ENCODE results near the gene SUCLA2. TPM values are rescaled to one million over a fixed set of nuclear protein-coding genes. Genes with fewer than 3 reads are reported as not detected.

The SUCLA2 gene
- total RNA-seq, 1 experiment from 2014 or later = 80.8 TPM

GRCh38 chr13:47932950-47933923, 67.8 kb downstream of the SUCLA2 start:
- H3K27me3 ChIP-seq (replicated peaks; ENCODE audit: control insufficient read depth, insufficient read depth, low read length) = no peaks in the 10 kb centered on the region
- intact Hi-C loops (cut with micrococcal nuclease; ENCODE audit: unreplicated experiment) = loop anchor here (5.0 kb wide), 1 partner anchor 136 kb away; no protein-coding TSS in a partner anchor
- POLR2A ChIA-PET = no interaction called here
- H3K4me3 ChIP-seq (ENCODE audit: low read depth, low read length) = no peak overlapping the region
- Mint-ChIP-seq H3K9me3 (ENCODE audit: unreplicated experiment) (no peaks in the 10 kb centered on the region), H3K27ac (ENCODE audit: unreplicated experiment) (no peak overlapping the region), H3K36me3 (ENCODE audit: insufficient read depth, unreplicated experiment) (peaks cover 25% of the 10 kb centered on the region), H3K4me1 (ENCODE audit: low read depth, unreplicated experiment) (peaks cover 5% of the 10 kb centered on the region), H3K4me3 (ENCODE audit: unreplicated experiment) (no peak overlapping the region), H3K27me3 (ENCODE audit: insufficient read depth, unreplicated experiment) (no peaks in the 10 kb centered on the region)
- TF ChIP-seq CTCF (IDR thresholded peaks at IDR 0.05; ENCODE audit: insufficient read depth in 1 of 2, low read depth in 1 of 2, low read length in 1 of 2, severe bottlenecking in 1 of 2, unreplicated experiment in 1 of 2) = no peak
- no TSS peak for BruUV-seq (replicated peaks)
- peak in 1 of 2 experiments; percentile 7 for DNase-seq
- H3K4me1 ChIP-seq = no peaks in the 10 kb centered on the region
- CTCF ChIA-PET = interaction anchor here (0.6 kb wide), 1 partner anchor 649 kb away, joined by 3 read pairs; no protein-coding TSS in a partner anchor
- peaks cover 3% of the 10 kb centered on the region; the same call in 1 of the 2 replicates for H3K36me3 ChIP-seq (ENCODE audit: control insufficient read depth, insufficient read depth, low read length)
- peaks cover 4% of the 10 kb centered on the region; the same call in 1 of the 2 replicates for H3K9me3 ChIP-seq

- H3K4me1 ChIP-seq = no peaks in the 10 kb centered on the region
- no peaks in the 10 kb centered on the region for H3K9me3 ChIP-seq
- ChIA-PET POLR2A (no interaction called here), CTCF (no interaction called here)
- no TSS peak for BruUV-seq (replicated peaks)
- H3K27me3 ChIP-seq (replicated peaks; ENCODE audit: control insufficient read depth, insufficient read depth, low read length) = no peaks in the 10 kb centered on the region
- no peak for DNase-seq
- Mint-ChIP-seq H3K9me3 (ENCODE audit: unreplicated experiment) (no peaks in the 10 kb centered on the region), H3K36me3 (ENCODE audit: insufficient read depth, unreplicated experiment) (peaks cover 5% of the 10 kb centered on the region), H3K4me3 (ENCODE audit: unreplicated experiment) (no peak overlapping the region), H3K27ac (ENCODE audit: unreplicated experiment) (peak overlapping the region; percentile 16), H3K27me3 (ENCODE audit: insufficient read depth, unreplicated experiment) (no peaks in the 10 kb centered on the region), H3K4me1 (ENCODE audit: low read depth, unreplicated experiment) (peaks cover 5% of the 10 kb centered on the region)
- H3K4me3 ChIP-seq (ENCODE audit: low read depth, low read length) = no peak overlapping the region
- no peaks in the 10 kb centered on the region for H3K36me3 ChIP-seq (ENCODE audit: control insufficient read depth, insufficient read depth, low read length)
- intact Hi-C loops (cut with micrococcal nuclease; ENCODE audit: unreplicated experiment) = loop anchor here (5.0 kb wide), 1 partner anchor 133 kb away; no protein-coding TSS in a partner anchor
- no peak for TF ChIP-seq CTCF (IDR thresholded peaks at IDR 0.05; ENCODE audit: insufficient read depth in 1 of 2, low read depth in 1 of 2, low read length in 1 of 2, severe bottlenecking in 1 of 2, unreplicated experiment in 1 of 2)
Observed at GRCh38 chr13:47930649-47931165, 70.4 kb downstream of the SUCLA2 start.

GRCh38 chr13:47929156-47929555, 71.9 kb downstream of the SUCLA2 start:
- no peak overlapping the region for H3K27ac Mint-ChIP-seq (ENCODE audit: unreplicated experiment)
- H3K27me3 ChIP-seq (replicated peaks; ENCODE audit: control insufficient read depth, insufficient read depth, low read length) = no peaks in the 10 kb centered on the region
- BruUV-seq (replicated peaks) = no TSS peak
- H3K27me3 Mint-ChIP-seq (ENCODE audit: insufficient read depth, unreplicated experiment) = no peaks in the 10 kb centered on the region
- ChIA-PET POLR2A (no interaction called here), CTCF (no interaction called here)
- no peaks in the 10 kb centered on the region for H3K36me3 ChIP-seq (ENCODE audit: control insufficient read depth, insufficient read depth, low read length)
- intact Hi-C loops (cut with micrococcal nuclease; ENCODE audit: unreplicated experiment) = no loop called here
- no peak for TF ChIP-seq CTCF (IDR thresholded peaks at IDR 0.05; ENCODE audit: insufficient read depth in 1 of 2, low read depth in 1 of 2, low read length in 1 of 2, severe bottlenecking in 1 of 2, unreplicated experiment in 1 of 2)
- H3K4me1 ChIP-seq = no peaks in the 10 kb centered on the region
- no peaks in the 10 kb centered on the region for H3K9me3 Mint-ChIP-seq (ENCODE audit: unreplicated experiment)
- no peak overlapping the region for H3K4me3 ChIP-seq (ENCODE audit: low read depth, low read length)
- no peak overlapping the region for H3K4me3 Mint-ChIP-seq (ENCODE audit: unreplicated experiment)
- H3K4me1 Mint-ChIP-seq (ENCODE audit: low read depth, unreplicated experiment) = peaks cover 5% of the 10 kb centered on the region
- DNase-seq = no peak
- no peaks in the 10 kb centered on the region for H3K36me3 Mint-ChIP-seq (ENCODE audit: insufficient read depth, unreplicated experiment)
- no peaks in the 10 kb centered on the region for H3K9me3 ChIP-seq

All from Caco-2 (cell line).